SK-N-SH (cell line): Measurements from ENCODE around the gene RBM33. TPM values are rescaled to one million over a fixed set of nuclear protein-coding genes. Genes with fewer than 3 reads are reported as not detected.

ENCODE experiments used
- CTCF ChIA-PET: fragments of 300-600, 350-600 bp; formaldehyde crosslinking; extraction: SDS; loops from one replicate; lab custom pipeline; 2021; lab: Yijun Ruan, JAX
- POLR2A ChIA-PET: fragments of 350-600 bp; sonication (Branson Sonifier 250); formaldehyde crosslinking; extraction: SDS; loops from one replicate; lab custom pipeline; 2020; ENCODE audit warnings: antibody characterized with exemption, inconsistent platforms; lab: Yijun Ruan, JAX
- DNase-seq: peaks from one replicate; pipeline ENCODE4 v3.0.0; 2012
- H2AFZ ChIP-seq: fragments of 200-600 bp; sonication (generic); 2 replicates; pipeline ENCODE4 v1.8.1; 2016; ENCODE audit warnings: antibody characterized with exemption, mild to moderate bottlenecking, low read depth
- H3F3A ChIP-seq: fragments of 200-600 bp; sonication (generic); replicated peaks from 2 replicates; pipeline ENCODE3; 2016; ENCODE audit warnings: antibody characterized with exemption, mild to moderate bottlenecking; ENCODE audit not compliant: insufficient read depth
- H3K27ac ChIP-seq, 2 experiments: fragments of 200-500 bp in 1 of 2; fragments of 200-600 bp in 1 of 2; sonication (Bioruptor generic) in 1 of 2; sonication (generic), shearing (Covaris generic) in 1 of 2; 2 replicates each; pipeline versions ENCODE4 v1.5.1 to v1.6.1; 2014 to 2016; ENCODE audit warnings: low read depth in 2 of 2, inconsistent platforms in 1 of 2, low read length in 1 of 2, mild to moderate bottlenecking in 1 of 2, mixed read lengths in 1 of 2
- H3K27me3 ChIP-seq: fragments of 200-600 bp; sonication (generic), shearing (Covaris generic); 2 replicates; pipeline ENCODE4 v1.6.1; 2016; ENCODE audit warnings: mixed run types; ENCODE audit not compliant: insufficient read depth
- H3K36me3 ChIP-seq, 2 experiments: fragments of 200-500 bp in 1 of 2; fragments of 200-600 bp in 1 of 2; sonication (Bioruptor generic) in 1 of 2; sonication (generic) in 1 of 2; replicated peaks in 1 of 2; 2 replicates each; pipeline versions ENCODE3 to v1.5.1; 2014 to 2016; ENCODE audit warnings: low read length in 1 of 2, mild to moderate bottlenecking in 1 of 2; ENCODE audit not compliant: insufficient read depth in 2 of 2, control insufficient read depth in 1 of 2
- H3K4me1 ChIP-seq, 2 experiments: fragments of 200-500 bp in 1 of 2; fragments of 200-600 bp in 1 of 2; sonication (Bioruptor generic) in 1 of 2; sonication (generic), shearing (Covaris generic) in 1 of 2; 2 replicates each; pipeline versions ENCODE4 v1.5.1 to v1.6.1; 2014 to 2016; ENCODE audit warnings: low read depth in 1 of 2, low read length in 1 of 2, mixed run types in 1 of 2; ENCODE audit not compliant: insufficient read depth in 2 of 2, control insufficient read depth in 1 of 2
- H3K4me2 ChIP-seq: fragments of 200-600 bp; sonication (generic), shearing (Covaris generic); 2 replicates; pipeline ENCODE4 v1.6.1; 2017; ENCODE audit warnings: mixed run types
- H3K4me3 ChIP-seq, 2 experiments: fragments of 200-500 bp in 1 of 2; fragments of 200-600 bp in 1 of 2; sonication (Bioruptor generic) in 1 of 2; sonication (generic), shearing (Covaris generic) in 1 of 2; 2 replicates each; pipeline versions ENCODE4 v1.5.1 to v1.8.1; 2014 to 2016; ENCODE audit warnings: low read depth in 2 of 2, inconsistent platforms in 1 of 2, low read length in 1 of 2, mild to moderate bottlenecking in 1 of 2, mixed read lengths in 1 of 2, moderate library complexity in 1 of 2
- H3K79me2 ChIP-seq: fragments of 200-600 bp; sonication (generic); 2 replicates; pipeline ENCODE4 v1.8.1; 2017; ENCODE audit warnings: mild to moderate bottlenecking; ENCODE audit not compliant: insufficient read depth
- H3K9ac ChIP-seq: fragments of 200-600 bp; sonication (generic); 2 replicates; pipeline ENCODE4 v1.6.1; 2017; ENCODE audit warnings: mixed run types
- H3K9me2 ChIP-seq: fragments of 200-600 bp; sonication (generic); 2 replicates; pipeline ENCODE4 v1.6.1; 2017; ENCODE audit warnings: mixed run types
- H3K9me3 ChIP-seq: fragments of 200-600 bp; sonication (generic); 2 replicates; pipeline ENCODE4 v1.6.1; 2017; ENCODE audit warnings: mixed run types, mild to moderate bottlenecking, moderate library complexity
- H4K20me1 ChIP-seq: fragments of 200-600 bp; sonication (generic); 2 replicates; pipeline ENCODE4 v1.6.1; 2017; ENCODE audit warnings: mild to moderate bottlenecking, mixed run types; ENCODE audit not compliant: insufficient read depth
- FOXJ3 ChIP-seq: sonication (generic); formaldehyde crosslinking; IDR thresholded peaks from 2 replicates; pipeline ENCODE4 v1.5.1; 2020; ENCODE audit warnings: mild to moderate bottlenecking, missing genetic modification reagents
- GABPA ChIP-seq: IDR thresholded peaks from 2 replicates; pipeline ENCODE4 v1.4.0; 2012; ENCODE audit warnings: low read depth, mild to moderate bottlenecking
- IRF3 ChIP-seq: fragments of 150-350 bp; IDR thresholded peaks from 2 replicates; pipeline ENCODE4 v1.6.1; 2016; ENCODE audit warnings: mild to moderate bottlenecking, low read depth, low read length
- NFIC ChIP-seq: IDR thresholded peaks from 2 replicates; pipeline ENCODE4 v1.4.0; 2012; ENCODE audit warnings: borderline replicate concordance
- NRF1 ChIP-seq: IDR thresholded peaks from 2 replicates; pipeline ENCODE4 v1.6.1; 2012; ENCODE audit warnings: low read depth, mild to moderate bottlenecking, low read length
- PBX3 ChIP-seq: IDR thresholded peaks from 2 replicates; pipeline ENCODE4; 2012
- SIN3A ChIP-seq: IDR thresholded peaks from 2 replicates; pipeline ENCODE4 v1.6.1; 2012; ENCODE audit warnings: low read depth, mild to moderate bottlenecking, low read length, moderate library complexity, borderline replicate concordance
- SMC3 ChIP-seq: IDR thresholded peaks from 2 replicates; pipeline ENCODE4 v1.6.1; 2012; ENCODE audit warnings: low read depth, low read length, improper control_type of control experiment
- TAF1 ChIP-seq: IDR thresholded peaks from 2 replicates; pipeline ENCODE4 v1.6.1; 2012; ENCODE audit warnings: low read depth, mild to moderate bottlenecking, low read length, moderate library complexity, borderline replicate concordance
- TCF12 ChIP-seq: IDR thresholded peaks from 2 replicates; pipeline ENCODE4 v1.4.0; 2012
- USF2 ChIP-seq: fragments of 150-350 bp; IDR thresholded peaks from 2 replicates; pipeline ENCODE4 v1.6.1; 2017; ENCODE audit warnings: antibody characterized with exemption, low read length, low read depth, borderline replicate concordance
- ZBTB33 ChIP-seq: IDR thresholded peaks from 2 replicates; pipeline ENCODE4 v1.4.0; 2012; ENCODE audit warnings: low read depth, borderline replicate concordance
- WGBS: methylation state at CpG from one replicate; pipeline ENCODE4 v1.1.6; 2017; ENCODE audit warnings: low lambda C conversion rate; 5-methylcytosine and 5-hydroxymethylcytosine counted together
- polyA plus RNA-seq, 3 experiments: library from polyadenylated mRNA; depleted of rRNA; stranded (reverse); fragments of >200 nt; gene quantifications; 2 replicates each; pipeline ENCODE4 v1.2.3, GENCODE V29; 2012

The RBM33 gene
- polyA plus RNA-seq, 1 of the 3 experiments (the other 2 are of a cell fraction): 13.8 TPM

- no peaks in the 10 kb centered on the region for H3K79me2 ChIP-seq
- no peaks in the 10 kb centered on the region for H4K20me1 ChIP-seq
- 49% methylated on average over 8 of the region's 8 CpGs for WGBS
- no peak for DNase-seq
- peaks cover 6% of the 10 kb centered on the region; the same call in 1 of the 2 replicates for H3K27me3 ChIP-seq
- no peaks in the 10 kb centered on the region for H3K9me2 ChIP-seq
- H3K9me3 ChIP-seq: no peaks in the 10 kb centered on the region
- no peak overlapping the region for H3K4me3 ChIP-seq
- no peaks in the 10 kb centered on the region for H3K36me3 ChIP-seq
- H3F3A ChIP-seq: peaks cover 5% of the 10 kb centered on the region
- H2AFZ ChIP-seq: no peak overlapping the region
- no peak overlapping the region for H3K4me2 ChIP-seq
- TF ChIP-seq NRF1 (no peak), PBX3 (no peak), USF2 (no peak), GABPA (no peak), SIN3A (no peak), ZBTB33 (no peak)
- ChIA-PET POLR2A (no interaction called here), CTCF (interaction anchor here (0.9 to 1.4 kb wide), 3 partner anchors 8 to 23 kb away, joined by 3 to 4 read pairs (median 4); no protein-coding TSS in a partner anchor)
- H3K4me1 ChIP-seq: peaks cover 0 to 6% of the 10 kb centered on the region in 2 experiments; a peak in 1 of 4 replicates
- H3K9ac ChIP-seq: no peak overlapping the region
- no peak overlapping the region for H3K27ac ChIP-seq
Measured at GRCh38 chr7:155790666-155791065, 146.2 kb downstream of the RBM33 start.

GRCh38 chr7:155791214-155791737 is 146.8 kb downstream of the RBM33 start:
- POLR2A ChIA-PET: no interaction called here
- WGBS: 54% methylated on average over 19 of the region's 19 CpGs
- Histone ChIP-seq H3K36me3 (no peaks in the 10 kb centered on the region), H3K79me2 (no peaks in the 10 kb centered on the region), H3K4me3 (no peak overlapping the region), H3K4me1 (peaks cover 0 to 6% of the 10 kb centered on the region in 2 experiments; a peak in 1 of 4 replicates), H3K27me3 (peaks cover 12% of the 10 kb centered on the region; the same call in 1 of the 2 replicates), H3K9me3 (no peaks in the 10 kb centered on the region), H3K9me2 (no peaks in the 10 kb centered on the region), H3K27ac (no peak overlapping the region), H4K20me1 (no peaks in the 10 kb centered on the region), H2AFZ (no peak overlapping the region), H3K4me2 (no peak overlapping the region), H3F3A (peaks cover 5% of the 10 kb centered on the region), H3K9ac (no peak overlapping the region)
- no peak for DNase-seq
- CTCF ChIA-PET: interaction anchor here (1.4 kb wide), 1 partner anchor 22 kb away, joined by 4 read pairs; no protein-coding TSS in a partner anchor
- TF ChIP-seq TAF1: no peak
- no peak for TF ChIP-seq TCF12
- TF ChIP-seq SMC3: no peak
- no peak for TF ChIP-seq FOXJ3
- no peak for TF ChIP-seq NFIC
- no peak for TF ChIP-seq IRF3
- TF ChIP-seq GABPA: no peak
